Osteoblast (primary cell): Measurements from ENCODE around the gene COX17. TPM values are rescaled to one million over a fixed set of nuclear protein-coding genes. Genes with fewer than 3 reads are reported as not detected.

Experiments
- DNase-seq: peaks from one replicate; pipeline ENCODE4 v3.0.0; 2011; ENCODE audit warnings: low spot score, mixed read lengths; ENCODE audit not compliant: insufficient read length; ENCODE audit errors: missing footprints
- H2AFZ ChIP-seq: 2 replicates; pipeline ENCODE4 v1.6.0; 2011; ENCODE audit warnings: mild to moderate bottlenecking, low read length
- H3K27ac ChIP-seq: 2 replicates; pipeline ENCODE4 v1.5.1; 2011; ENCODE audit warnings: mild to moderate bottlenecking, low read depth, low read length, moderate library complexity
- H3K27me3 ChIP-seq: 2 replicates; pipeline ENCODE4 v1.6.0; 2012; ENCODE audit warnings: mild to moderate bottlenecking, control low read depth, inconsistent platforms, low read length, moderate library complexity; ENCODE audit not compliant: insufficient read depth
- H3K36me3 ChIP-seq: 2 replicates; pipeline ENCODE4 v1.5.1; 2011; ENCODE audit warnings: mild to moderate bottlenecking, low read length, control low read depth, moderate library complexity; ENCODE audit not compliant: insufficient read depth
- H3K4me1 ChIP-seq: 2 replicates; pipeline ENCODE4 v1.5.1; 2011; ENCODE audit warnings: mild to moderate bottlenecking, low read length, control low read depth, moderate library complexity; ENCODE audit not compliant: insufficient read depth
- H3K4me2 ChIP-seq: 2 replicates; pipeline ENCODE4 v1.6.0; 2011; ENCODE audit warnings: mild to moderate bottlenecking, low read length; ENCODE audit not compliant: insufficient read depth
- H3K4me3 ChIP-seq: fragments of 200-600 bp; sonication (generic); 3 replicates; pipeline ENCODE4 v1.5.1; 2012; ENCODE audit warnings: mild to moderate bottlenecking, low read length, inconsistent platforms; ENCODE audit not compliant: insufficient read depth
- H3K79me2 ChIP-seq: 2 replicates; pipeline ENCODE4 v1.6.0; 2012; ENCODE audit warnings: mild to moderate bottlenecking, low read length, control low read depth, inconsistent platforms; ENCODE audit not compliant: insufficient read depth
- H3K9me3 ChIP-seq: 2 replicates; pipeline ENCODE4 v1.5.1; 2011; ENCODE audit warnings: low read depth, low read length, control low read depth
- H4K20me1 ChIP-seq: 2 replicates; pipeline ENCODE4 v1.6.0; 2012; ENCODE audit warnings: mild to moderate bottlenecking, low read length, control low read depth; ENCODE audit not compliant: insufficient read depth
- CTCF ChIP-seq: IDR thresholded peaks from 2 replicates; pipeline ENCODE4 v1.5.1; 2011; ENCODE audit warnings: mild to moderate bottlenecking, low read depth, low read length, moderate library complexity; ENCODE audit errors: extremely low read depth
- total RNA-seq: library from RNA; depleted of rRNA; stranded (reverse); fragments of >200 nt; gene quantifications from 2 replicates; pipeline ENCODE4 v1.2.3, GENCODE V29; 2012

COX17 gene
- total RNA-seq, 1 donor = 8.0 TPM

- Histone ChIP-seq H3K27me3 (no peaks in the 10 kb centered on the region), H3K4me3 (no peak overlapping the region), H3K4me1 (peaks cover 46% of the 10 kb centered on the region), H3K4me2 (peak overlapping the region; percentile 45), H3K36me3 (no peaks in the 10 kb centered on the region), H3K9me3 (no peaks in the 10 kb centered on the region), H3K27ac (peak overlapping the region; percentile 88), H2AFZ (peak overlapping the region; percentile 71), H4K20me1 (no peaks in the 10 kb centered on the region), H3K79me2 (no peaks in the 10 kb centered on the region)
- no peak for DNase-seq
- no peak for TF ChIP-seq CTCF
These were observed 12.8 kb downstream of the COX17 start for GRCh38 chr3:119664370-119664769.

DNA sequence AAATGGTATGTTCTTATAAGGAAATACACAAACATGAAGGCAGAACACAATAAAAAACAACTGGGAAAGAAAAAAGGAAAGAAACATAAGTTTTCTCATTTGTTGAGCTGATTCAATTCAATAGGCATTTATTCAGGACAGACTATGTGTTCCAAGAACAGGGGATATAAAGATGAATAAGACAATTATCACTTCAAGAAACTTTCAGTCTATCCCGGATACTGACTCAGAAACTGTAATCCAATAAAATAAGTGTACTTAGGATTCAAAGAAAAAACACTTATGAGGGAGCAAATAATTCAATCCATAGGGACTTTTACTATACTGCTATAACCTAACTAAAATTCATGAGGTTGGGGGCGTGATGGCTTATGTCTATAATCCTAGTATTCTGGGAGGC is 13.3 kb downstream of the COX17 start:
- no peak for TF ChIP-seq CTCF
- Histone ChIP-seq H3K4me2 (peak overlapping the region; percentile 45), H3K4me1 (peaks cover 46% of the 10 kb centered on the region), H4K20me1 (no peaks in the 10 kb centered on the region), H3K79me2 (no peaks in the 10 kb centered on the region), H3K4me3 (no peak overlapping the region), H3K9me3 (no peaks in the 10 kb centered on the region), H3K27me3 (no peaks in the 10 kb centered on the region), H3K27ac (peak overlapping the region; percentile 88), H3K36me3 (no peaks in the 10 kb centered on the region), H2AFZ (peak overlapping the region; percentile 71)
- DNase-seq = no peak

DNA sequence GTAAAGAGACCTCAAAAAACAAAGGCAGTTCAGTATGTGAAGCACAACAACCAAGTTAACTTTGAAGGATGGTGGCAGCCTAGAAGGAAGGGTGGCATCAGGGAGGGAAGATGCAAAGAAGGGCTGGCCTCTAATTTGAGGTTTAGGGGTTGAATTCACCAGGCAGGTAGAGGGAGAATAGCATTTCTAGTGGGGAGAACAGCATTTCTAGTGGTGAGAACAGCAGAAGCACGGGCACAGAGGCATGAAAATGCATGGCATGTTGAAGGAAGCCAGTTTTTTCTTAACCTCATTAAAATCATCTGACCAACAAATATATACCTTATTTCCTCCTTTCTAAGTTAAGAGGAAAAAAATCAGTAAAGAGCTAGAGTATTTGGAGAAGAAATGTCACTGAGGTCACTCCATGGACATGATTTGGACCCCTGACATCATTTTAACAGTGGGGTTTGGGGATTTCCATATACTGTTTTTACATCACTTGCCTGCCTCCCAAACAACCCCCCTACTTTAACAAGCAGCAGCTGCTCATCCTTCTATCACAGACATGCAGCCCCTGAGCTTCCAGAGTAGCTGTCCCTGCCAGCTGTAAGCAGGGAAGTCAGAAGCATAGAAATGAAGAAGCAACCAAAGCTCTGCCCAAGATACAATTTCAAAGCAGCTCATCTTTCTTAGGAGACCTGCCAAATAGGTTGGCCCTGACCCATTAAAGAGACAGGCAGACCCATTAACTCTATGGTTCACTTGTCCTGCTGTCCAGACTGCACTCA is 14.4 kb downstream of the COX17 start:
- no peaks in the 10 kb centered on the region for H3K9me3 ChIP-seq
- H4K20me1 ChIP-seq = no peaks in the 10 kb centered on the region
- peak overlapping the region; percentile 21 for H2AFZ ChIP-seq
- TF ChIP-seq CTCF = peak; percentile 19
- no peaks in the 10 kb centered on the region for H3K79me2 ChIP-seq
- H3K27ac ChIP-seq = peak overlapping the region; percentile 88
- H3K36me3 ChIP-seq = no peaks in the 10 kb centered on the region
- H3K4me1 ChIP-seq = peaks cover 46% of the 10 kb centered on the region
- H3K4me2 ChIP-seq = peak overlapping the region; percentile 45
- DNase-seq = no peak
- no peaks in the 10 kb centered on the region for H3K27me3 ChIP-seq
- no peak overlapping the region for H3K4me3 ChIP-seq
